HG03520 (cell line): ENCODE results near the gene NCOA5.
A peak's percentile ranks its signal among the peaks of the same experiment; 100 is the strongest.
"Not testable (repeated sequence)": the region's sequence is repeated elsewhere in the genome, so short reads cannot be mapped to it uniquely, and the experiment has no call there.

Source experiments
- ATAC-seq: cut with Tn5 transposase; IDR thresholded peaks from one replicate; pipeline ENCODE4 v1.9.1; 2021; ENCODE audit warnings: mild to moderate bottlenecking, moderate library complexity; ENCODE audit not compliant: unreplicated experiment

NCOA5 gene

GRCh38 chr20:46121184-46121930, 31.6 kb upstream of the NCOA5 start:
- no peak for ATAC-seq

DNA sequence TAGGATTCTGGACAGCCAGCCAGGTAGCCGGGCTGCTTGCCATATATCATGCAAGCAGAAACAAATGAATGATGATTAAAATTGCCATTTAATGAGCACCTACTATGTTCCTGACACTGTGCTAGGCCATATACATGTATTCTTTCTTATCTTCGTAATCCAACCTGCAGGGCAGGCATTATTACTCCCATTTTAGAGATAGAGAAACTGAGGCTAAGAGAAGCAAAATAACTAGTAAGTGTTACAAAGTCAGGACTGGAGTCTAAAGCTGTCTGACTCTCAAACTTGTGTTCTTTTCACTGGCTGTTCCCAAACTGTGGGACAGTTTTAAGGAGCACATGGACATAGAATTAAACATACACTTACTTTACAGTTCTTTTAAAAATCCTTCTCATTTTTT, 30.4 kb upstream of the NCOA5 start:
- ATAC-seq: no peak

DNA sequence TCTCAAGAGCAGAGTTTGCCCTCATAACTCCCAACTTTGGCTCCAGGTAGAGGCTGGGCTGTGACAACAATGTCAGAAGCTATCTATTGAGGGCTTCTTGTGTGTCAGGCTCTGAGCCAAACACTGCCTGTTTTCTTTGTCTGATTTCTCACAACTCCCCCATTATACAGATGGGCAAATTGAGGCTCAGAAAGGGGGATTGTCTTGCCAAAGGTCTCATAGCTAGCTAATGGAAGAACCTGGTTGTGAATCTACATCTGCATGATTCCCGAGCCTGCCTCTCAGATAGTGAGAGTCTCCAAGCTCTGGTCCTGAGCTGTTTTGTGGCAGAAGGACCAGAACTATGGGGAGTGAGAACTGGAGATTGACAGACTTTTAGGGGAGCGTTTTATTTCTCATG, 29.8 kb upstream of the NCOA5 start:
- no peak for ATAC-seq

- no peak for ATAC-seq
Measured at GRCh38 chr20:46119028-46119546, 29.3 kb upstream of the NCOA5 start.

- ATAC-seq: no peak
Measured at GRCh38 chr20:46118481-46119020, 28.8 kb upstream of the NCOA5 start.

- peak; percentile 64 for ATAC-seq
Measured at GRCh38 chr20:46117704-46118467, 28.1 kb upstream of the NCOA5 start, which contains the start of gene CD40. Gene CD40 (plus strand): TSS chr20:46118314. CDS start chr20:46118344, 30 bp downstream.

DNA sequence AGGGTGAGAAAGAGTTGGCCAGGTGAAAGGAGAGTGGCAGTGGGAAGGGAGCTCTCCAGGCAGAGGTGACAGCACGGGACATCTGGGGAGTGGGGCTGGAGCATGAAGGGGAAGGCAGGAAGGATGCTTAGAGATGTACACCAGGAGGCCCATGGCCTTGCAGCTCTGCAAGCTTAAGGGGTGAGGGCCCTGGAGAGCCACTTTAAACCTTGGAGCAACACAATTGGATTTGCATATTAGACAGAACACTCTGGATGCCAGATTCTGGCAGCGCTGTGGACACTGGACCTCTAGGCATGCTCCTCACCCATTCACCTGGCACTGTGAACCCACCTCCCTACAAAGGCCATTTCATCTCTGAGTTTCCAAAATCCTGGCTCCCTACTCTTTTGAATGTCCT, 24.7 kb upstream of the NCOA5 start:
- ATAC-seq: no peak

GRCh38 chr20:46113113-46113470, 23.3 kb upstream of the NCOA5 start:
- ATAC-seq: no peak

DNA sequence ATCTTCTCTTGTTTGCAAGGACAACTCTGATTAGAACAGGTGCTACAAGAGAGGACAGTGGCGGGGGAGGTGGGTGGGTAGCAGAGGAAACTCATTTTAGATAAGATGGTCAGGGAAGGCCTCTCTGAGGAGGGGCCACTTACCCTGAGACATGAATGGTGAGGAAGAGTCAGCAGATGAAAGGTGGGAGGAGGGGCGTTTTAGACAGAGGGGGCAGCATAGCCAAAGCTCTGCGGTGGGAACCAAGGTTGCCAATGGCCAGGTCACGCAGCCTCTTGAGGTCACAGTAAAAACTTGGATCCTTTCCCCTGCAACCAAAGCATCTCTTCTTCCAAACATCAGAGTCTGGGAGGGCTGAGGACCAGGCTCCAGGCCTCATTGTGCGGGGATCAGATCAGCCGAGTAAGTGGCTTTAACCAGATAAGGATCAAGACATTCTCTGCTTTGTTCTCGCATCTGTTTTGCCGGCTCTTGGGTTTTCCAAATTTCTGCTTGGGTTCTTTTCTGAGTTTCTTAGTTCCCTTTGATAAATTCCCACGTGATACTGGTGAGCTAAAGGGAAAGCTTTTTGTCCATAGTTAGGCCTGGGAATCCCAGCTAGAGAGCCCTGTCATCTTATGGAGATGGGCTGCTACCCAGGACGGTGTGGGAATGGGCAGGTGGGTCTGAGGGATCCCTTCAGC, 22.8 kb upstream of the NCOA5 start:
- no peak for ATAC-seq

- no peak for ATAC-seq
Measured at GRCh38 chr20:46111836-46112212, 22.1 kb upstream of the NCOA5 start.

DNA sequence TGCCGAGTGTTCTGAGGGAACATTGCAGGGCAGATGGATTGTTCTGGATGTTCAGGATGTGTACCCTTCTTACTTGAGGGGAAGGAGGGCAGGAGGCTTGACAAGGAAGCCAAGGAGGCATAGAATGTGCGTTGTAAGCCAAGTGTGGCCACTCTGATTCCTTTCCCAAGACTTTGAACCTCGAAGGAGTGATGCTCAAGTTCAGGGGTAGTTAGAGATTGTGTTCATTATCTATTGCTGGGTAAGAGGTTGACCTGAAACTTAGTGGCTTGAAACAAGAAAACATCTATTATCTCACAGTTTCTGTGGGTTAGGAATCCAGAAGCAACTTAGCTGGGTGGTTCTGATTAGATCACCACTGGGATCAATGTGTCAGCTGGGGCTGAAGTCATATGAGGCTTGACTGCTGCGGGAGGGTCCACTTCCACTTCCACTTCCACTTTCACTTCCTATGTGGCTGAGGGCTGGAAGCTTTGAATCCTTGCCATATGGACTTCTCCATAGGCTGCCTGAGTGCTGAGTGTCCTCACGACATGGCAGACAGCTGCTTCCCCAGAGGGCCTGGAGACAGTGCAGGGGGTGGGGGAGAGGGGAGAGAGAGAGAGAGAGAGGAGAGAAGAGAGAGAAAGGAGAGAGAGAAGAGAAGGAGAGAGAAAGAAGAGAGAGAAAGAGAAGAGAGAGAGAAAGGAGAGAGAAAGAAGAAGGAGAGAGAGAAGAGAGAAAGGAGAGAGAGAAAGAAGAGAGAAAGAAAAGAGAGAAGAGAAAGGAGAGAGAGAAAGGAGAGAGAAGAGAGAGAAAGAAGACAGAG, 21.5 kb upstream of the NCOA5 start:
- ATAC-seq: peak; percentile 37

- no peak for ATAC-seq
Measured at GRCh38 chr20:46108976-46109375, 19.2 kb upstream of the NCOA5 start.

GRCh38 chr20:46108435-46108841, 18.7 kb upstream of the NCOA5 start:
- peak; percentile 68 for ATAC-seq

DNA sequence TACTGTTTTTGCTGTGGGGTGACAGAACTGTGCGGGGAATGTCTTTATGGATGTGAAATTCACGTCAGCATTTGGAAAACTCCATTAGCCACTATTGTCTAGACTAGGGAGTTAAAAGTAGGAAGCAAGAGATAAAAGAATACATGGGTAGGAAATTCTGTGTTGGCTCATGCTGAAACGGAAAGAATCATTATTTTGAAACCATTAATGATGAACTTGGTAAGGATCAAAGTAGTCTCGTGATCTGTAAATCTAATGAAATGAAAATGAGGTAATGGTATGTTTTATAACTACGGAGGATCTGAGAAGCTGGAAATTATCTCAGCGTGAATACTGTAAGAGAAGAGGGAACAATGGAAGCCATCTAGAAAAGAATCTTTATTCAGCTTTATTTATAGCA, 17.3 kb upstream of the NCOA5 start:
- ATAC-seq: no peak

- ATAC-seq: no peak
Measured at GRCh38 chr20:46104262-46104661, 14.5 kb upstream of the NCOA5 start.

- no peak for ATAC-seq
Measured at GRCh38 chr20:46102940-46103339, 13.2 kb upstream of the NCOA5 start.

- ATAC-seq: no peak
Measured at GRCh38 chr20:46101957-46102356, 12.2 kb upstream of the NCOA5 start.

DNA sequence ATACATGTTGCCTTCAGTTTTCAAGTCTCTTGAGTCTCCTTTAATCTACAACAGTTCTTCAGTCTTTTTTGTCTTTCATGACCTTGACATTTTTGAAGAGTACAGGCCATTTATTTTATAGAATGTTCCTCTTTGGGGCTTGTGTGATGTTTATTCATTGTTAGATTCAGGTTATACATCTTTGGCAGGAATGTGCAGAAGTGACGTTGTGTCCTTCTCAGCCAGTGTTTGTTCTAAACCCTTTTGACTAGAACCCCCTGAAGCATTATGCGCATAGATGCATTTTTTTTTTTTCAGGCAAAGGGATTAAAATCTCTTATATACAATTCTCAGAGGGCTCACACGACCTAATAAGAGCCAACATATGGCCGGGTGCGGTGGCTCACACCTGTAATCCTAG, 11.2 kb upstream of the NCOA5 start:
- ATAC-seq: no peak

DNA sequence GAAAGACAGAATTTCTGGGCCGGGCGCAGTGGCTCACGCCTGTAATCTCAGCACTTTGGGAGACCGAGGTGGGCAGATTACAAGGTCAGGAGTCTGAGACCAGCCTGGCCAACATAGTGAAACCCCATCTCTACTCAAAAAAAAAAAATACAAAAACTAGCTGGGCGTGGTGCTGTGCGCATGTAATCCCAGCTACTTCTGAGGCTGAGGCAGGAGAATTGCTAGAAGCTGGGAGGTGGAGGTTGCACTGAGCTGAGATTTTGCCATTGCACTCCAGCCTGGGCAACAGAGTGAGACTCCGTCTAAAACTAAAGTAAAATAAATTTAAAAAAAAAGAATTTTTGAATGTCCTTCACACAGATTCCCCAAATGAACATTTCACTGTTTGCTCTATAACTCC, 10.7 kb upstream of the NCOA5 start:
- ATAC-seq: not testable (repeated sequence)

DNA sequence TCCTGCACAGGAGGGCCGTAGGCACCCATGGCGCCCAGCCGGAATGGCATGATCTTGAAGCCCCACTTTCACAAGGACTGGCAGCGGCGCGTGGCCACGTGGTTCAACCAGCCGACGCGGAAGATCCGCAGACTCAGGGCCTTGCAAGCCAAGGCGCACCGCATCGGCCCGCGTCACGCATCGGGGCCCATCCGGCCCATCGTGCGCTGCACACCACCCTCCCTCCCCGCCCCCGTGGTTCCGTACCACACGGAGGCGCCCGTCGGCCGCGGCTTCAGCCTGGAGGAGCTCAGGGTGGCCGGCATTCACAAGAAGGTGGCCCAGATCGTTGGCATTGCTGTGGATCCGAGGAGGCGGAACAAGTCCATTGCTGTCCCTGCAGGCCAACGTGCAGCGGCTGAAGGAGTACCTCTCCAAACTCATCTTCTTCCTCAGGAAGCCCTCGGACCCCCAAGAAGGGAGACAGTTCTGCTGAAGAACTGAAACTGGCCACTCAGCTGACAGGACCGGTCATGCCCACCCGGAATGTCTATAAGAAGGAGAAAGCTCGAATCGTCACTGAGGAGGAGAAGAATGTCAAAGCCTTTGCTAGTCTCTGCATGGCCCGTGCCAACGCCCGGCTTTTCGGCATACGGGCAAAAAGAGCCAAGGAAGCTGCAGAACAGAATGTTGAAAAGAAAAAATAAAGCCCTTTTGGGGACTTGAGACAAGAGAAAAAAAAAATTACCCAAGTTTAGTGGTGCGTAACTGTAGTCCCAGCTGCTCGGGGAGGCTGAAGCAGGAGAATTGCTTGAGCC, 9.9 kb upstream of the NCOA5 start:
- no peak for ATAC-seq
